ENCODE results near the gene SAP130.

The SAP130 gene

DNA sequence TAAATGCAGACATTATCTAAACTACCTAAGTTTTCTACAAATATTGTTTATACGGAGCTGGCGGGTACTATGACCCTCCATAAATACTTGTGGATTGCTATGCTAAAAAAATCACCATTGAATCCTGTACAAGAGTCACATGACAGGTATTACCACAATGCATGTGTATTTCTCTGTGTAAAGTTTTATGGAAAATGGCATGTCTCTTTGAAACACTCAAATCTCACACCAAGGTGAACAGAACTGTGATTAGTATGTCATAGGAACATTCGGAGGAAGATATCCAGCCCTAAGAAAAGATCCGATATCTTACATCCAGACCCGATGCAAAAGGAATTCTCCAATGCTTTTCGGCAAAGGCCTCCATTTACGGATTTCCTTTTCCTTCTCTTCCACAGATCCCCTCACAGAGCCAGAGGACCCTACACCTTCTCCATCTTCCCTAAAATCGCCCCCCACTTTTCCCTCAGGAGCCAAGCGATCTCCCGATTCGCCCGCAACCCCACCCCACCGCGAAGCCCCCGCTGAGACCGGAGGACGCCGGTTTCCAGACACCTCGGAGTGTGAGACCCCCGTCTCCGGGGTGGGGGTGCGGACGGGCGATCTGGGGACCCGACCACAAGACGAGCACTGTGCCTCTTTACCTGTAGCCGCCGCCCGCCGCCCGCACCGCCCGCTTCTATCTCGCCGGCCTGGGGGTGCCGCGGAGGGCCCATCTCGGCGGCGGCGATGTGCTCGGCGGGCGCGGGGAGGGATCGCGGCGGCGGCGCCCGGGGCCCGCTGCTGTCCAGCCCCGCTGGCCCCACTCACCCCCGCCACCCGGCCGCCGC is 1.2 kb downstream of the SAP130 start:
- peak; percentile 14 for DNase-seq (ENCODE audit: low read depth)

DNA sequence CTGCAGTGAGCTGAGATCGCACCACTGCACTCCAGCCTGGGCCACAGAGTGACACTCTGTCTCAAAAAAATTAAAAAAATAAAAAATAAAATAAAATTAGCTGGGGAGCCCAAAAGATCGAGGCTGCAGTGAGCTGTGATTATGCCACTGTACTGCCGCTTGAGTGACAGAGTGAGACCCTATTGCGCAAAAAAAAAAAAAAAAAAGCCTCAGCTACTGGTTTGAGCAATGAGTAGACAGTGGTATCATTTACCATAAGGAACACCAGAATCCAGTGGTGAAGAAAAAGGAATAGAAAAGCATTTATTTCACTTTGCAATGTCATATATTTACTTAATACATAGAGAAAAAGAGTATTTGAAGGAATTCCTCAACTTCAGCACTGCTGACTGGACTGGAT is 3.0 kb downstream of the SAP130 start:
- DNase-seq (ENCODE audit: low read depth) = no peak

DNA sequence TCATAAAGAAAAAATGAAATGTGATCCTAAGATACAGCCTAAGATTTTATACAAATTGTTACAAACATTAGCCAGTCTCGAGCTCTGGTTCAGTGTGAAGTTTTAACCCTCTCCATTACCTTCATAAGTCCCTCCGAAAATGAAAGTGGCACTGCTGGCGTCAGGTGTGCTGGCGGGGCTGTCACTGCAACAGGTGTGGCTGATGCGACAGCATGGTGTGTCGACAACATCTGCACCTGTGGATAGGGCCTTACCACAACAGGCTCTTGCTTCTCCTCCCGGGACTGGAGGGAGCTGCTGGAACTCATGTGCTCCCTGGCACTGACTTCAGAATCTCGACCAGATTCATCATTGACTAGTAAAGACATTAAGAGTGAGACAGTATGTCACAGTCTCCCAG is 10.3 kb downstream of the SAP130 start:
- no peak for DNase-seq (ENCODE audit: low read depth)

DNA sequence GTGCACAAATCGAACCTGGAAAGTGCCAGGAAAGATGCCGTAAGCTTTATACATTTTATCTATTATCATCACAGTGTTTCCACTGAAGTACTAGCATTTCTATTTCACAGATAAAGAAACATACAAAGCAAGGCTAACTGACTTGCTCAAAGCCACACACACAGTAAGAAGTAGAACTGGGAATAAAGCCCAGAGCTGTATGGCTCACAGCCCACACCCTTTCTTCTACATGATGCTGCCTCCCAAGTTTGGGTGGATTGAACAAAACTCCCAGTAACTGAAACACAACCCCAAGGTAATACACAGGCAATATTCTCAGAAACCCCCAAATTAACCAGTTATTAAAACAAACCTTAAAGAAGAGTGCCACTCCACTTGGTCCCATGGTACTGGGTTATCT is 11.2 kb downstream of the SAP130 start:
- no peak for DNase-seq (ENCODE audit: low read depth)

DNA sequence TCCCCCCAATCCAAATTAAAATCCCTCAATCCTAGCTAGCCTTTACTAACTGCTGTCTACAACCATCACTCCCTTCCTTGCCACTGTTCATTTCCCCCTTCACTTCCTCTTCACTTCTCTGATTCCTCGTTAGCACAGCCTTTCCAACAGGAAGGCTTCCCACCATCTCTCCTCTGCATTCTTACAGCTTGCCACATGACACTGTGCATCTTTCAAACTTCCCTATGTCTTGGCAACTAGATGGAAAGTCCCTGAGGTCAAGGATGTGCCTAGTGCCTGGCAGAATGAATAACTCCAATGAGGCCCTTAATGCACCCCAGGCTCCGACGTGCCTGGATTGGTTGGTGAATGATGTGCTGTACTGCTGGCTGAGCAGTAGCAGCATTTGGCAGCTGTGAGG is 15.2 kb downstream of the SAP130 start:
- no peak for DNase-seq (ENCODE audit: low read depth)

DNA sequence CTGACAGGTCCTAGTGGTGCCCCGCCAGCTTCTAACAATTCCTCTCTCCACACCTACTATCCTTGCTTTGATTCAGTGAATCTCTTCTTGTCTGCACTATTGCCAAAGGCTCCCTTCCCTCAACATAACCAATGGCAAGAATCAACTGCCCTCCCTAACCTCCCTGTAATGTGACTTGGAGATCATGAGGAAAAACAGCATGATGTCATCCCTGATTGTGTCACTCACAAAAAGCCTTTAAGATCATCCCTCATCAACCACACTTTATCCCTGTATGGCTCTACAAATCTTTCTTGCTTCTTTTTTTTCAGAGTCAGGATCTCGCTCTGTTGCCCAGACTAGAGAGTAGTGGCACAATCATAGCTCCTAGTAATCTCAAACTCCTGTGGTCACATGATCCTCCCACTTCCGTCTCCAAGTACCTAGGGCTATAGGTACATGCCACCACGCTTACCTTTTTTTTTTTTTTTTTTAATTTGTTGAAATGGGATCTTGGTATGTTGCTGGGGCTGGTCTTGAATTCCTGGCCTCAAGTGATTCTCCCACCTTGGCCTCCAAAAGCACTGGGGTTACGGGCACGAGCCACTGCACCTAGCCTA is 19.7 kb downstream of the SAP130 start:
- DNase-seq (ENCODE audit: low read depth) = no peak

DNA sequence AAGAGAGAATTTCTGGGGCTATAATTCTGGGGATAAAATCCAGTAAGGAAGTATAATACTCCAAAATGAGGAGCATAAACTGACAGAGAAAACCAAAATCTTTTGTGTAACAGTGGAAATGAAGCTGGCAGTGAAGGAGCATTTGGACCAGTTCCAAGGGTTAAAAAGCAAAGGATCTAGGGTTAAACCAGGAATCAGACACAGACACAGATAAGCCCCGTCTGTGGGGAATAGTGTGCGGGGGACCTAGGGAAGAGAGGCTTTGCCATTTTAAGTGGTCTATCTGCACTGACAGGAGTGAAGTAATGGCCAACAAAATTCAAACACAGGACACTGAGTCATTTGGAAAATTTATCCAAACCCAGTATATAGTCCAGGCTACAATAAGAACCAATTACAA is 23.4 kb downstream of the SAP130 start:
- no peak for DNase-seq (ENCODE audit: low read depth)

DNA sequence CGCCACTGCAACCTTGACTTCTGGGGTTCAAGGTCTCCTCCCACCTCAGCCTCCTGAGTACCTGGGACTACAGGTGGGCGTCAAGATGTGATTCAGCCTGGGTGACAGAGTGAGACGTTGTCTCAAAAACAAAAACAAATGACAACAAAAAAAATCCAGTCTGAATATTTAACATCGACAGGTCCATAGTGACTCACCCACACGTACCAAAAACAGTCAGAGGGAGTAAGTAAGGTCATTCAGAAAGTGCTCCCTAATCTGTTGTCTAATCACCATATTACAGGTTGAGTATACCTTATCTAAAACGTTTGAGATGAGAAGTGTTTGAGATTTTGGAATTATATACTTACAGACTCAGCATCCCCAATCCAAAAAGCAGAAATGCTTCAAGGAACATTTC is 24.4 kb downstream of the SAP130 start:
- DNase-seq (ENCODE audit: low read depth) = no peak

DNA sequence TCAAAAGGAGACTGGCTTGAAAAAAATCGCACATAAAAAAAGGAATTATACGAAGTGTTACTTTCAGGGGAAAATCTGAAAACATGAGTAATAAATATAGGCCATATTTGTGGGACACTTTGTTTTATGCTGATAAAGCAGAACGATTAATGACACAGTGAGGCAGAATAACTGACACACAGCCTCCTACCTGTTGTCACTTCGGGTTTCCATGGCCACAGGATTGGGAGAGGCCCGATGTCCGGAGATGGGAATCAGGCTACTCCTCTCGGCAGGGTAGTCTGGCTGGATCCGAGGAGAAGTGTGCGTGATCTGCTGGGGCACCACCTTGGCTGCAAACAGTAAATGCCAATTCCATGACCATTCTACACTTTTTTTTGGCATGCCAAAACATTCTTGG is 31.7 kb downstream of the SAP130 start:
- DNase-seq (ENCODE audit: low read depth) = no peak

DNA sequence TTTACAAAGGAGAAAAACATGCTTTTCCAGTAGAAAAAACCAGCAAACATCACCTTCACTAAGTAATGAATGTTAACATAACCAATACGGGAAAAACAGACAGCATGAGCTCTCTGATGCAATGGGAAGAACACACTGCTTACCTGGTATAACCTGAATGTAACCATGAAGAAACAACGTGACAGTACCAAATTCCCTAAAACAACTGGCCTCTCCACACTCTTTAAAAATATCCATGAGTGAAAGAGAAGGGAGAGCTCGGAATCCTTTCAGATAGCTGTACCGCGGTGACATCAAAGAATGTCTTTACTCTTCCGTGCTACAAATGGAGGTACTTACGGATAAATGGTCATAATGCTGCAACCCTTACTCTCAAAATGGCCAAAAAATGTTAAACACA is 32.1 kb downstream of the SAP130 start:
- no peak for DNase-seq (ENCODE audit: low read depth)

DNA sequence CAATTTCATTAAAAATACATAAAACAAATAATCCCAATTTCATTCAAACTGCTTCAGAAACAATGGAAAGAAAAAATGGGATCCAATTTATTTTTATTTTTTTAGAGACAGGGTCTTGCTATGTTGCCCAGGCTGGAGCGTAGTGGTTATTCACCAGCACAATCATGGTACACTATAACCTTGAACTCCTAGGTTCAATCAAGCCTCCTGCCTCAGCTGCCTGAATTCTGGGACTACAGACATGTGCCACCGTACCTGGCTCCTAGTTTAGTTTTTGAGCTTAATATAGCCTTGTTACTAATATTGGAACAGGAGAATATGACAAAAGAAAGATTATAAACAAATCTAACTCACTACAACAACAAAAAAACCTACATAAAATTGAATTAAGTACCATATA is 34.2 kb downstream of the SAP130 start:
- DNase-seq (ENCODE audit: low read depth) = no peak

DNA sequence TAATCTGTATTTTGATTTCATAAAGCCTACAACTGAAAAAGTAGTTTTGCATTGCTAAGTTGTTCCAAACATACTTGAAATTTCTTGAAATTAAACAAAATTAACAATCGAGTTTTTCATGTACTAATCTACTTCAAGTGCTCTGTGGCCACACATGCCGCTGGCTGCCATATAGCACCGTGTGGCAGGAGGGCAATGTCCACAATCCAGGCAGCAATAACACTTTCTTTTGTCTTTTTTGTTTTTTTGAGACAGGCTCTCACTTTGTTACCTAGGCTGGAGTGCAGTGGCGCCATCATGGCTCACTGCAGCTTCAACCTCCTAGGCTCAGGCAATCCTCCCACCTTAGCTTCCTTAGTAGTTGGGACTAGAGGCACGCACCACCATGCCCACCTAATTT is 36.1 kb downstream of the SAP130 start:
- no peak for DNase-seq (ENCODE audit: low read depth)

DNA sequence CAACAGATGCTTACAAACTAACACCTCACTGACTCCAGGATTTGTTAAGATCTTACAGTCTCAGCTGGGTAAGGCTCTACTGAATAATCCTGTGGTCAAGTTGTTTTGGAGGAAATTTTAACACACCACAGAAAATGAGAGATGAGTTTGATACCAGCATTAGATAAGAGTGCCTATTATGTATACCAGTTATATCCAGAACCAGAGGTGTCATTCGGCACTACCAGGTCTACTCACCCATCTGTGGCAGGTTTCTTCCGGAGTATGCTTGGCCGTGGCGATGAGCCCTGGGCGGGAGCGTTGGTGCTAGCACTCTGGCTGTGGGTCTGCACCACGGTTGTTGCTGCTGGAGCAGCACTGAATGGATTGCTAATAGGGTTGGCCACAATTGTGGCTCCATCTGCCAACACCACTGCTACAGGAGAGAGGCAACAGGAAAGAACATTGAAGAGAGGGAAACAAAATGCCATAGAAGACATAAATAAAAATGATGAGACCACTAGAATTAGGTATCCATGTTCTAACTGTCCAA is 41.2 kb downstream of the SAP130 start:
- no peak for DNase-seq (ENCODE audit: low read depth)

DNA sequence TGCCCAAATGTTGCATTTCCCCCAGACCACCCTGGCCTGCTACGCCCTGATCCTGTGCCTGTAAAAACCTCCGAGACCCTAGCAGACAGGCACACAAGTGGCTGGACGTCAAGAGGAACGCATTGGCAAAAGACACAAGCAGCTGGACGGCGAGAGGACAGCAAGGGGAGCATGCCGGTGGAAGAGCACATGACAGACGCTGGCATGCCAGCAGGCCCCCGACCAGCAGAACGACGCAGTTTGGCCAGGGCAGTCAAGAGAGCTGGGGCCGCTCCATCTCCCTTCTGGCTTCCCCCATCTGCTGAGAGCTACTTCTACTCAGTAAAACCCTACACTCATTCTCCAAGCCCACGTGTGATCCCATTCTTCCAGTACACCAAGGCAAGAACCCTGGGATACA is 42.1 kb downstream of the SAP130 start:
- no peak for DNase-seq (ENCODE audit: low read depth)

DNA sequence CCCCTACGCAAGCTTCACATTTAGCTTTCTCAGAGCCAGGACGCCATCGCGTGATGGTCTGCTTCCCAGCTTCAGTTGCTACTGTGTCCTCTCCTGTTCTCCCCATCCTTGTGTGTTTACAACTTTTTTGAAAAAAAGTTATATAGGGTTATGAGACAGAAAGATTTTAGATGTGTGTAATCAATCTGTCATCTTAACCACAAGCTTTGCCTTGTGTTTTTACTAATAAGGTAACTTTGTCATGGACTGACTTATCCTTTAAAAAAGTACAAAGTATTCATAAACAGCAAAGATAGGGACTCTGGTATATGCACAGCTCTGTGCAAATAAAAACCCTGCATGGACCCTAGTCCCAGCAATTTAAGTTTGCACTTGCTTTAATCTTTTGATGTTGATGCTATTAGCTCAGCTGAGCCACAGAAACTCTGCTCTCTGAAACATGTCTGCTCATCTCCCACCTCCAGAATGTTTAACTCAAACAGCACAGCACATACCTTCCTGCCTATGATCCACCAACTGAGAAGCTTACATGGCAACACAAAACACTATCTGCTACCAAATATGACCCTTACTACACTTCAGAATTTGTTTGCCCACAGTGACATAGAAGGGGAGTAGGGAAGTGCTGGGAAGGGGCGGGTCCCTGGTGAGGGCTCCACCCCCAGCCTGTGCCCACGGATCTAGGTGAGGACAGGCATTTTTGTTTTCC is 42.7 kb downstream of the SAP130 start:
- no peak for DNase-seq (ENCODE audit: low read depth)

DNA sequence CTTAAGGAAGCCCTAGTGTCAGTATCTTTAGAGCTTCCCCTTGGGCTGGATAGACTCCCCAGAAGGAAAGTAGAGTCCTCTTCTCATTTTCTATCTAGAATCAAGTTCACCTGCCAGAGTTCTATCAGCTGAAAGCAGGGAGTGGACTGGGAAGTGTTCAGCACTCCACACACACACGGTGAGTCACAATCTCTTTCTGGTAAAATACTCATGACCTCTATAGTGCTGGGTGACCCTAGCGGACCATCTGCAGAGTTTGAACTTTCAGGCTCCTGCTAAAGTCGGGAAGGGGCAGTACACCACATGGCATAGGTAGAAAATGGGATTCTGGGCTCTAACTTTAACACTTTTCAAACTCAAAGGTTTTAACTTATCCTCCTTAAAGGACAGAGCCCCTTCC is 43.3 kb downstream of the SAP130 start:
- DNase-seq (ENCODE audit: low read depth) = peak; percentile 7

DNA sequence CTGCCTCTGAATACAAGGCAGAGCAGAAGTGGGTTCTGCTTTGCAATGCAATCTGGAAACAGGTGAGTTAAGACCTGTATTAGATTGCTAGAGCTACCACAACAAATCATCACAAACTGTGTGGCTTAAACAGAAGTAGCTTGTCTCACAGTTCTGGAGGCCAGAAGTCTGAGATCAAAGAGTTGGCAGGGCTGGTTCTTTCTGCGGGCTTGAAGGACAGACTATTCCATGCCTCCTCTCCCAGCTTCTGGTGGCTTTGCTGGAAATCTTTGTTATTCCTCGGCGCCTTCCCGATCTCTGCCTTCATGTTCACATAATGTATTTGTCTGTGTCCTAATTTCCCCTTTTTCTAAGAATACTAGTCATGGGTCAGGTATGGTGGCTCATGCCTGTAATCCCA is 58.4 kb downstream of the SAP130 start:
- no peak for DNase-seq (ENCODE audit: low read depth)

DNA sequence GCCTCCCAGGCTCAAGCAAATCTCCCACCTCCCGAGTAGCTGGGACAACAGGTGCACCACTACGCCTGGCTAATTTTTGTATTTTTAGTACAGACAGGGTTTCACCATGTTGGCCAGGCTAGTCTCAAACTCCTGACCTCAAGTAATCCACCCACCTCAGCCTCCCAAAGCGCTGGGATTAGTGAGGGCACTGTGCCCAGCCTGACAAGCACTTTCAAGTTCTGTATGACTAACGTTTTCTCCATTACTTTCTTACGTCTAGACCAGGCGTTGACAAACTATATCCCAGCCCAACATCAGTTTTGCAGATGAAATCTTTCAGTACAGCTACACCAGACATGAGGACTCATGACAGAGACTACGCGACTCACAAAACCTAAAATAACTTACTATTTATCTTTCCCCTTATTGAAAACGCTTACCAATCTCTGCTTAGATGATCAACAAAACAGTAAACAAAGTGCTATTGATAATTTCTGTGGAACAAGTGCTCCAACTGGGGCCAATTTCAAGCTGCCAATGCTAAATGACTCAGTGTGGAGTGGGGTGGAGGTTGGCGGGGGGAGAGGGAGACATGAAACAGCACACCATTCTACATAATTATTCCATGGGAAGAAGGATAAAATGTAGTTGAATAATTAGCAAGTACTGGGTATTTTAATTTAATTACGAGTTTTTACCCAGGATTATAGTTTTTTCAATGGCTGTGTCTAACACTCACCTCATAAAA is 59.1 kb downstream of the SAP130 start:
- no peak for DNase-seq (ENCODE audit: low read depth)

DNA sequence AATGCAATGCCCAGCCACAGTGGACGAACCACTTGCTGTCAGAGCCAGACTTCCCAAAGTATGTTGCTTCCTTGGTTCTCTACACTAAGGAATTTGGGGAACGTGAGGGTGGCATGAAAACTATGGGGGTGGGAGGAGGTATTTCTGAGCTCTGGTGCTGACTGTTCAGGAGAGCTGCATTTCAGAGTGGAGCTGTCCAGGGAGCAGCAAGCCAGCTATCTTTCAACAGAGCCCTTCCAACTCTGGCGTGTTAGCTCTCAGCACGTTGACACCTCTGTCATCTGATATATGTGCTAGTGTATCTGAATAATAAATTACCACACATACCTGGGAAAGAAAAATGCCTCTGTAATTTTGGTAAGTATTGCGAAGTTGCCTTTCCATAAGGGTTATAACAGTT is 66.1 kb downstream of the SAP130 start:
- no peak for DNase-seq (ENCODE audit: low read depth)

DNA sequence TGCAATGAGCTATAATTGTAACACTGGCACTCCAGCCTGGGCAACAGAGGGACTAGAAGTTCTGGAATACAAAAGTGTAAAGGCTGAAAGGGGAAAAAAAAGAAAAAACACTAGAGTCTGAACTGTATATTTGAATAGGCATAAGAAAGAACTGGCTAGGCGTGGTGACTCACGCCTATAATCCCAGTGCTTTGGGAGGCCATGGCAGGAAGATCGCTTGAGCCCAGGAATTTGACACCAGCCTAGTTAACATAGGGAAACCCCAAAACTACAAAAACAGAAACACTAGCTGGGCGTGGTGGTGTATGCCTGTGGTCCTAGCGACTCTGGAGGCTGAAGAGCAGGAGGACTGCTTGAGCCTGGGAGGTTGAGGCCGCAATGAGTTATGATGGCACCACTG is 70.6 kb downstream of the SAP130 start:
- peak; percentile 9 for DNase-seq (ENCODE audit: low read depth)

DNA sequence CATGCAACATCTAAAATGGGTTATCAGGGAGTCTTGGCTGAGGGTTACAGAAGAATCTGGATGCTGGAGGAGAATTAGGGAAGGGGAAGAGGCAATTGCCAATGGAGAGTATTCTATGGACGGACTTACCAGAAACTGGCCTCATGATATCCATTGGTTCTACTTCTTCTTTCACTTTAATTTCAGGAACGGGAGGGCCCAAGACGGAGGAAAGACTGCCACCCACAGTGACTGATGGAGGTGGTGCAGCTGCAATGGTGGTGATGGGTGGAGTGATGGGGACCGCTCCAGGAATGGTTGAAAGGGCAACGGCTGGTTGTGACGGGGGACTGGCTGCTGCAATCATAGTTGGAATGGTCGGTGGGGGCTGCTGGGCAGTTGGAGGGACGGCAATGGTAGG is 73.0 kb downstream of the SAP130 start:
- DNase-seq (ENCODE audit: low read depth) = no peak

DNA sequence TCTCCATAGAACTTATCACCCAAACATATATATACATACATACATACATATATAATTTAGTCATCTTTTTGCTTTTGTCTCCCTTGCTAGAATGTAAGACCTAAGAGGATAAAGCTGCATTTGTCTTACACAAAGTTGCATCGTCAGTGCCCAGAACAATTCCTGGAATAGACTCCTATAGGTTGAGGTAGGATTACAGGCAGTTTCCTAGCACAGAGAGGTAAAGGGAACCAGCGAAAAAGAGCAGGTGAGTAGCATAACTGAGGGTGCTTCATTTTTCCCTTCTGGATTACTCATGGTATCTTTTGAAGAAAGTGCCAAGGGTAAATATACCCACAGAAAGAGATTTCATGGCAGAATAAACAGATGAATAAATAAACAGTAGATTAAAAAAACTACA is 74.0 kb downstream of the SAP130 start:
- DNase-seq (ENCODE audit: low read depth) = no peak
